ENCODE measurements around the gene STUM.

DNA sequence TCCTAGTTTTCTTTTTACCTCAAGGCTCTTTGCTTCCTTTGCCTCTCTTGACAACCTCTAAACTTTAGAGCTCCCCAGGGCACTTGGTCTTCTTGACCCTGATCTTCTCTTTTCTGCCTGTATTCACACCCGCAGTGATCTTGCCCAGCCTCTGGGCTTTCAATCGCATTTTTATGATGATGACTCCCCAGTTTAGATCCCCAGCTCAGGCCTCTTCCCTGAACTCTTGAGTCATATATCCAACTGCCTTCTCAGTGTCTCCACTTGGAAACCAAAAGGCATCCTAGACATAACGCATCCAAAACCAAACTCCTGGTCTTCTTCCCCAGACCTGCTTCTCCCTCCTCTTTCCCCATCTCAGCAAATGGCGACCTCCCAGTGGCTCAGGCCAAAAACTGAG is 6.5 kb downstream of the STUM start:
- TF ChIP-seq CTCF (IDR thresholded peaks at IDR 0.05; ENCODE audit: poor library complexity) (no peak), EZH2 (IDR thresholded peaks at IDR 0.05; ENCODE audit: borderline replicate concordance) (no peak)
